Kidney (tissue), 14 donors: ENCODE measurements around the gene CRLF3. TPM values are rescaled to one million over a fixed set of nuclear protein-coding genes. Genes with fewer than 3 reads are reported as not detected.
"Not testable (repeated sequence)": the region's sequence is repeated elsewhere in the genome, so short reads cannot be mapped to it uniquely, and the experiment has no call there.

Source experiments
- DNase-seq, 5 donors: peaks; one replicate each; pipeline ENCODE4 v3.0.0-alpha.2; 2013 to 2020
- FAIRE-seq: peaks from 2 replicates; lab custom pipeline; 2012; peaks lifted over from hg19 to GRCh38; lab: Jason Lieb, UNC
- H3K27ac ChIP-seq, 2 donors: one replicate each; pipeline ENCODE4 v1.7.0; 2013; ENCODE audit warnings: low read depth in 2 of 2, low read length in 2 of 2, inconsistent platforms in 1 of 2
- H3K27me3 ChIP-seq: one replicate; pipeline ENCODE4 v1.7.1; 2013; ENCODE audit warnings: low read length, inconsistent platforms; ENCODE audit not compliant: control insufficient read depth, insufficient read depth
- H3K36me3 ChIP-seq, 3 donors: one replicate each; pipeline versions ENCODE4 v1.7.0 to v1.7.1; 2013; ENCODE audit warnings: low read length in 3 of 3, control low read depth in 1 of 3, inconsistent platforms in 1 of 3; ENCODE audit not compliant: insufficient read depth in 3 of 3, control insufficient read depth in 2 of 3
- H3K4me1 ChIP-seq, 3 donors: one replicate each; pipeline versions ENCODE4 v1.7.0 to v1.7.1; 2013; ENCODE audit warnings: low read length in 3 of 3, inconsistent platforms in 1 of 3, low read depth in 1 of 3; ENCODE audit not compliant: control insufficient read depth in 2 of 3, insufficient read depth in 2 of 3
- H3K4me3 ChIP-seq, 3 donors: one replicate each; pipeline versions ENCODE4 v1.7.0 to v1.8.1; 2013; ENCODE audit warnings: low read length in 3 of 3, control low read depth in 1 of 3, inconsistent platforms in 1 of 3
- H3K9ac ChIP-seq, 3 donors: one replicate each; pipeline versions ENCODE4 v1.7.0 to v1.7.1; 2013; ENCODE audit warnings: low read length in 3 of 3, control low read depth in 1 of 3, inconsistent platforms in 1 of 3
- H3K9me3 ChIP-seq, 3 donors: one replicate each; pipeline versions ENCODE4 v1.7.0 to v1.7.1; 2013; ENCODE audit warnings: low read length in 3 of 3, control low read depth in 1 of 3, inconsistent platforms in 1 of 3; ENCODE audit not compliant: control insufficient read depth in 2 of 3, insufficient read depth in 1 of 3
- CTCF ChIP-seq: IDR thresholded peaks from 3 replicates; pipeline ENCODE4 v1.5.1; 2012; ENCODE audit warnings: mild to moderate bottlenecking, moderate library complexity, borderline replicate concordance; ENCODE audit not compliant: insufficient read depth; ENCODE audit errors: extremely low read depth
- intact Hi-C: fragments of 100-400 bp; cut with DNase I; formaldehyde crosslinking; loops from one replicate; pipeline ENCODE4 v1.11.1; 2022
- polyA plus RNA-seq: library from polyadenylated mRNA; stranded (reverse); fragments of 350-450 nt; fragmentation: Illumina TruSeq; extraction: RNeasy Lipid Tissue Mini Kit (QIAGEN cat#74804); gene quantifications from one replicate; pipeline ENCODE4 v1.2.3, GENCODE V29; 2014; ENCODE audit warnings: low read depth, low replicate concordance; ENCODE audit not compliant: insufficient read depth
- total RNA-seq: library from RNA; stranded (reverse); fragmentation: NEBNext Ultra II Directional; extraction: Animal tissue kit (Norgen Biotek cat#: 25700); gene quantifications from one replicate; pipeline ENCODE4 v1.2.1, GENCODE V29; 2021
- donor health status: control.
- donor health status: control.
- donor health status: control.
- donor health status: control.
- donor health status: control.
- donor health status: DM: yes; HTN: yes; CAD: no.
- donor health status: Normal renal cell carcinoma (clear cell type).

The CRLF3 gene
- total and polyA plus RNA-seq, 2 donors from 2014 or later, result 3.4 to 12.9 TPM

- no peak for TF ChIP-seq CTCF
- no peak overlapping the region for H3K4me3 ChIP-seq
- H3K9me3 ChIP-seq, result no peaks in the 10 kb centered on the region
- no peak overlapping the region for H3K9ac ChIP-seq
- H3K27ac ChIP-seq, result no peak overlapping the region
- no peaks in the 10 kb centered on the region for H3K4me1 ChIP-seq
- peaks cover 0 to 10% (median 0%) of the 10 kb centered on the region in 3 donors for H3K36me3 ChIP-seq
- H3K27me3 ChIP-seq, result no peaks in the 10 kb centered on the region
- no peak for FAIRE-seq
- intact Hi-C loops, result no loop called here
- DNase-seq, result no peak
These were observed 63.4 kb downstream of the CRLF3 start for GRCh38 chr17:30761060-30761459.

GRCh38 chr17:30753291-30753690 is 71.2 kb downstream of the CRLF3 start:
- H3K27me3 ChIP-seq, H3K9ac ChIP-seq, intact Hi-C loops, H3K27ac ChIP-seq, H3K4me1 ChIP-seq, H3K4me3 ChIP-seq, H3K36me3 ChIP-seq, DNase-seq, H3K9me3 ChIP-seq, FAIRE-seq: not testable (repeated sequence)

GRCh38 chr17:30750982-30751381 is 73.5 kb downstream of the CRLF3 start:
- H3K9me3 ChIP-seq, H3K4me3 ChIP-seq, H3K9ac ChIP-seq, H3K27ac ChIP-seq, intact Hi-C loops, H3K4me1 ChIP-seq, FAIRE-seq, H3K27me3 ChIP-seq, DNase-seq, H3K36me3 ChIP-seq: not testable (repeated sequence)

- H3K4me1 ChIP-seq, H3K4me3 ChIP-seq, DNase-seq, H3K36me3 ChIP-seq, intact Hi-C loops, H3K9me3 ChIP-seq, H3K27ac ChIP-seq, H3K27me3 ChIP-seq, H3K9ac ChIP-seq, FAIRE-seq: not testable (repeated sequence)
These were observed 76.9 kb downstream of the CRLF3 start for GRCh38 chr17:30747621-30748020.

GRCh38 chr17:30742669-30743068 is 81.8 kb downstream of the CRLF3 start:
- H3K27me3 ChIP-seq, H3K36me3 ChIP-seq, DNase-seq, H3K27ac ChIP-seq, H3K9me3 ChIP-seq, H3K4me1 ChIP-seq, H3K9ac ChIP-seq, FAIRE-seq, intact Hi-C loops, H3K4me3 ChIP-seq: not testable (repeated sequence)

GRCh38 chr17:30736371-30736770 is 88.1 kb downstream of the CRLF3 start:
- H3K9me3 ChIP-seq, H3K27ac ChIP-seq, FAIRE-seq, intact Hi-C loops, H3K4me3 ChIP-seq, H3K4me1 ChIP-seq, H3K27me3 ChIP-seq, H3K9ac ChIP-seq, H3K36me3 ChIP-seq: not testable (repeated sequence)
- DNase-seq, result peak in 1 of 5 donors; percentile 41

GRCh38 chr17:30735644-30736043 is 88.8 kb downstream of the CRLF3 start:
- H3K4me3 ChIP-seq, DNase-seq, FAIRE-seq, H3K36me3 ChIP-seq, H3K27me3 ChIP-seq, intact Hi-C loops, H3K9ac ChIP-seq, H3K9me3 ChIP-seq, H3K4me1 ChIP-seq, H3K27ac ChIP-seq: not testable (repeated sequence)

GRCh38 chr17:30735206-30735605 is 89.3 kb downstream of the CRLF3 start:
- H3K27me3 ChIP-seq, H3K4me3 ChIP-seq, FAIRE-seq, intact Hi-C loops, H3K9ac ChIP-seq, H3K9me3 ChIP-seq, DNase-seq, H3K27ac ChIP-seq, H3K4me1 ChIP-seq, H3K36me3 ChIP-seq: not testable (repeated sequence)
